Limb (tissue), 2 donors: ENCODE measurements around the gene G6PC3.
"Not testable (repeated sequence)": the region's sequence is repeated elsewhere in the genome, so short reads cannot be mapped to it uniquely, and the experiment has no call there.

Experiments
- DNase-seq, 2 donors: peaks; one replicate each; pipeline ENCODE4 v3.0.0-alpha.2; 2016; ENCODE audit errors: extremely low spot score in 2 of 2

G6PC3 gene

DNA sequence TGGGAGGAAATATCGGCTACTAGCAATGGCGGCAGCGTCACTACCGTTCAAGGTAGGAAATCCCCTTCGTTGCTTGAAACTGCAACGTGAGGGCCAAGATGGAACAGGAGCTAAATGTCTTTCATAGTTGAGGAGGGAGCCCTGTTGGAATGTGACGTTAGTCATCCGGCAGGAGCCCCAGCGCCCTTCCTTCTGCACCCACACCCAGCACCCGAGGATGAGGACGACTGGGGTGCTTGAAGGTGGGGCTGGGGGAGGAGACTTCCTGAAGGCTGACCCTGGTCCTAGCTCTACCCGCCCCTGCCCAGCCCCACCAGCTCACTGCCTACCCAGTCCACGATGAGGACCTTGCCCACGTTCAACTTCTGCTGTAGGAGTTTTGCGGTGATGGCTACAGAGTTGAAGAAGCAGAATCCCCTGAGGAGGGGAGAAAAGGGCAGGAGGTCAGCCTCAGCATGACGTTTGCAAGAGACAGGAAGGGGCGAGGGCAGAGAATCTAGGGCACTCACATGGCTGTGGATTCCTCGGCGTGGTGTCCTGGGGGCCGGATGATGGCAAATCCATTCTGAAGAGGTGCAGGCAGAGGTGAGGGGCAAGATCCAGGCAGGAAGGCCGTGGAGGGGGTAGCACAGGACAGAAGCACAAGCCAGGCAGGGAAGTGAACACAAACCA, 11.9 kb downstream of the G6PC3 start:
- DNase-seq, result no peak

- no peak for DNase-seq
Measured at GRCh38 chr17:44083250-44083849, 12.8 kb downstream of the G6PC3 start.

DNA sequence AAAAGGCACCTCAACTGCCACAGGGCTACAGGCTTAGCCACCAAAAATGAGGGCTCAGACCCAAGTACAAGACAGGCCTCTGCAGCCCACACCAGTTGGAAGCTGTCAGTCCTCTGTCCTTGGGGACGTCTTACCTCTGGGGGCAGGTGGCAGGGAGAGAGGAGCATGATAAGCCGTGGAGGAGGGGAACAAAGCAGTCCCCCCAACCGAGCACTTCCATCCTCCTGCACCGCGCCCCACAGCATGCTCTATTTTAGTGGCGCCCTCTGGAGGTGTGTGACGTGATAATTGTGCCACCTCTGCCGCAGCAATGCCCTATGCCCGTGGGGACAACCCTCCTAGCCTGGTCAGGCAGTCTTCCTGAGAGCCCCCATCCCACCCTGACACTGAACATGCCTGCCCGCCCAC, 13.6 kb downstream of the G6PC3 start:
- DNase-seq, result no peak

GRCh38 chr17:44084921-44085320, 14.4 kb downstream of the G6PC3 start:
- no peak for DNase-seq

- no peak for DNase-seq
Measured at GRCh38 chr17:44085908-44086307, 15.4 kb downstream of the G6PC3 start.

DNA sequence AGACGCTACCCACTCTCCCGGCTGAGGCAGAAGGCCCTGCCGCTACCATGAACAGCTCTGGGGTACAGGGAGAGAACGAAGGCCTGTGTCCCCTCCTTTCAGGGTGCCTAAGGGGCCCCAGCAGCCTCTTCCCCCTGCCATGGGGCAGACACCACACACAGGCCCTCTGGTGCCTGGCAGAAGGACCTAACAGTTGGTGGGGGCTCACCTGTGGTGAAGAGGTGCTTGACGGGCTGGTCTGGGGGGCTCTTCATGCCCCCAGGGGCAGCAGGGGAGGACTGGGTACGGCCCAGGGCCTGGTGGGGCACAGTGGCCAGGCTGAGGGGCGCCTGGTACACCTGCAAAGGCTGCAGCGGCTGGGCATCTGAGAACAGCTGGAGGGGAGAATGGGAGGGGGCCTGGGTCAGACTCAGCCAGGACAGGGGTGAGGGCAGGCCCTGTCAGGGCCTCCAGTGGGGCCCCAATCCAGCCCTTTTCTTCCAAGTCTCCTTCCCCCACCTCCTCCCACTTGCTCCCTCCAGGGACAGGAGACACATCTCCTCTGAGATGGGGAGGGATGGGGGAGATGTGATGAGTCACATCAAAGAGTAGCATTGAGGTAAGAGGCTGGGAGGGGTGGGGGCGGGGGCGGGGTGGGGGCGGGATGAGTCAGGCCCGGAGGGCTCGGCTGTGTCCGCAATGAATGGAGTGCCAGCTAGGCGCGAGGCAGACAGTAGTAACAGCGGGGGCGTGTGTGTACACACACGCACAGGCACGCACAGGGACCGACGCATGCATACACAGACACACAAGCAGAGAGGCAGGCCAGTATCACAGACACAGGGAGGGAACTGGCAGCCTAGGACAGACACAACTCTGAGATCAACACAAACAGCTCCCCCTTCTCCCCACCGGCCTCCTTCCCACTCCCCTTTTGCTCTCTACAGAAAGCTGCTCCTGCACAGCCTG, 16.1 kb downstream of the G6PC3 start:
- no peak for DNase-seq

- DNase-seq, result no peak
Measured at GRCh38 chr17:44087319-44087718, 16.8 kb downstream of the G6PC3 start.

DNA sequence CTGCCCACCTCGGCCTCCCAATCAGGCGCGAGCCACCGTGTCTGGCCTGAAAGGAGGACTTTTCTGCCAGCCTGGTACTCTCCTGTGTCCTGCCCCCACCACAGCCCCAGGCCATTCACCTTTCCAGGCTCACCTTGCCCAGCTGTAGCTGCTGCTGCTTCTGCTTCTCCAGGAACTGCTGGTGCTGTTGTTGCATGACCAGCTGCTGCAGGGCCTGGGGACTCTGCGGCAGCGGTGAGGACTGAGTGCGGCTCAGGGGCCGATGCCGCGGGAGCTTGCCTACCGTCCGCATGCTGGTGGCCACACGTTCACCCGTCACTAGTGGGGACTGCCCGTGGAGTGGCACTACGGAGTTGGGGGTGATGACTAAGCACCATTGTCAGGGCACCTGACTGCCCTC, 17.7 kb downstream of the G6PC3 start:
- DNase-seq, result no peak

GRCh38 chr17:44091200-44091997, 20.9 kb downstream of the G6PC3 start:
- DNase-seq, result no peak

- DNase-seq, result no peak
Measured at GRCh38 chr17:44092051-44092450, 21.5 kb downstream of the G6PC3 start.

- no peak for DNase-seq
Measured at GRCh38 chr17:44093231-44093900, 22.8 kb downstream of the G6PC3 start.

DNA sequence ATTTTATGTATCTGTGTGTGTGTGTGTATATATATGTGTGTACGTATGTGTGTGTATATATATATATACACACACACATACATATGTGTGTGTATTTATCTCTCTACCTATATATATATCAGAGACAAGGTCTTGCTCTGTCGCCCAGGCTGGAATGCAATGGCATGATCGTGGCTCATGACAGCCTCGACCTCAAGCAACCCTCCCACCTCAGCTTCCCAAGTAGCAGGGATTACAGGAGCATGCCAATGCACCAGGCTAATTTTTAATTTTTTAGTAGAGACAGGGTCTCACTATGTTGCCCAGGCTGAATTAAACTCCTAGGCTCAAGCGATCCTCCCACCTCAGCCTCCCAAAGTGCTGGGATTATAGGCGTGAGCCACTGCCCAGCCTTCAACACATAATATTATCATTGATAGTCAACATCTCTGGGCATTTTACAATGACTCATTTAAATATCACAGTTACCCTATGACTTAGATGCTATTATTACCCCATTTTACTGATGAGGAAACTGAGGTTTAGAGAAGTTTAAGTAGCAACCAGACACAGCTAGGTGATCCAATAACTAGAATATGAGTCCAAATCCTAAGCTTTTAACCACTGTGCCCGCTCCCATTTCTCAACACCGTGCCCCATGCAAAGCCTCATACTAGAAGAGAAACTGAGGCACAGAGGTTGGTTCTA, 24.3 kb downstream of the G6PC3 start:
- no peak for DNase-seq

DNA sequence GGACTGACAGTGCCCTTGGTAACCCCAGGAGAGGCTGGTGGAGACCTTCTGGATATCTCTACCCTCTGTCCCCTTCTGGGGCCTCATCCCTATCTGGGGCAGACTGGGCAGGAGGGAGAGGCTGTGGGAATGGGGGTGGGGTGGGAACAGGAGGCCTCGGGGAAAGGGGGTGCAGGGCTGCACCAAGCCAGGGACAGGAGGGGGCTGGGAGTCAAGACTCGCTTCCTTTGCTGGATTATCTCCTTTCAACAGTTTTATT, 24.8 kb downstream of the G6PC3 start:
- no peak for DNase-seq

GRCh38 chr17:44095647-44096496, 25.3 kb downstream of the G6PC3 start:
- peak; percentile 89 to 93 for DNase-seq

DNA sequence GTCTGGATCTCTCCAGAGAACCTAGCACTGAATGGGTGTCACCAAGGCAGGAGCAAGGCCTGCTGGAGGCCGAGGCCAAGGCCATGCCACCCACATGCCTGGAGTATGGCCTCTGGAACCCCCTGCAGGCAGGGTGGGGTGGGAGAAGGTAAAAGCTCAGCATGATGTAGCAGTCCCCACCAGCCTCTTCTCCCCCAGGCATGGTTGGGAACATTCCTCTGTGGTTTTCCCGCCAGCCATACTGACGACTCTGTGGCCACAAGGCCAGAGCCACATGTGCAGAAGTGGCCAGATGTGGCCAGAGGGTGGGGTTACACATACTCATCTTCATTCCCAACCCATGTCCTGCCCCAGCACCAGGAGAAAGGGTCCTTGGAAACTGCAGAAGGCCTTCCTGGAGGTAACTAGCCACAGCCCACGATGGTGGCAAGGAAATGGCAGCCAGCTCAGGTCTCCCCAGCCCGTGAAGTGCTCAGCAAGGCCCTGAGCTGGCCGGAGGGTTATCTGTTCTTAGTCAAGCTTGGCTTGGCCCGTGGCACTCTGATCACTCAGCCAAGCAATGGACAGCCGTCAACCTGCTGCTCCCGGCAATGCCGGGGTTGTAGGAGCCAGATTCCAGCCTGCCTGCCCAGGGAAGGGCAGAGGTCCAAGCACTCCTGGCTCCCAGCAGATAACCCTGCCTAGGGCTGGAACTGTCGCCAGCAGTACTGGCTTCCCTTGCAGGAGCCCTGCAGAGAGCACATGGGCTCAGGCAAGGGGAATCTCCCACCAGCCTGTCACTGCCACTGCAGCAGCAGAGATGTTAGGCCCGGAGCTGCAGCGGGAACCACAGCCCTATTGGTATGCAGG, 26.8 kb downstream of the G6PC3 start:
- DNase-seq, result no peak

- DNase-seq, result not testable (repeated sequence)
Measured at GRCh38 chr17:44101858-44102257, 31.3 kb downstream of the G6PC3 start.

- DNase-seq, result no peak
Measured at GRCh38 chr17:44102849-44103622, 32.5 kb downstream of the G6PC3 start.

DNA sequence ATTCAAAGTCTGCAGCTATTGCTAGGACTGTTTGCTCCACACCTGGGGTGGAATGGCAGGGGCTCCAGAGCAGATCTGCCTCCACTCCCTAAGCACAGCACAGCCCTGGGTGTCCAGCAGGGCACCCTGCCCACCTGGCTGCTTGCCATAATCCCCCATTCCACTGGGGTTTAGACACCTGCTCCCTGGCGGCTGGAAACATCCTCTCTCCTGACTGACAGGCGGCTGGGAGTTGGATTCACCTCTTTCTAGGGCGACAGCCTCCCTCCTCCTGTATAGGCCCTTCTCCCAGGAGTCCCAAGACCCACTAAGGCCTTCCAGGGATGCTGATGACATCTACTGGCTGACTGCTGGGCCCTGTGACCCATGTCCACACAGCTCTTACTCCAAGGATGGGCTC, 34.9 kb downstream of the G6PC3 start:
- no peak for DNase-seq
